HG02970 (cell line): ENCODE results near the gene GLYATL1.

ENCODE experiments used
- ATAC-seq: cut with Tn5 transposase; IDR thresholded peaks from one replicate; pipeline ENCODE4 v1.9.1; 2021; ENCODE audit warnings: mild to moderate bottlenecking, moderate library complexity, moderate number of reproducible peaks; ENCODE audit not compliant: unreplicated experiment, low FRiP score

GLYATL1 gene

GRCh38 chr11:58926251-58926650 is 13.0 kb upstream of the GLYATL1 start:
- no peak for ATAC-seq

GRCh38 chr11:58926695-58927094 is 12.6 kb upstream of the GLYATL1 start:
- no peak for ATAC-seq

GRCh38 chr11:58927393-58928106 is 11.7 kb upstream of the GLYATL1 start:
- no peak for ATAC-seq

- ATAC-seq, result no peak
Observed at GRCh38 chr11:58928107-58928499, 11.2 kb upstream of the GLYATL1 start.

GRCh38 chr11:58928691-58929090 is 10.6 kb upstream of the GLYATL1 start:
- ATAC-seq, result no peak

GRCh38 chr11:58930926-58931325 is 8.4 kb upstream of the GLYATL1 start:
- ATAC-seq, result no peak

GRCh38 chr11:58933661-58934060 is 5.6 kb upstream of the GLYATL1 start:
- no peak for ATAC-seq

GRCh38 chr11:58934945-58935513 is 4.3 kb upstream of the GLYATL1 start:
- ATAC-seq, result no peak

- no peak for ATAC-seq
Observed at GRCh38 chr11:58938398-58938797, 890 bp upstream of the GLYATL1 start.

- no peak for ATAC-seq
Observed at GRCh38 chr11:58940028-58940427, 740 bp downstream of the GLYATL1 start.

- no peak for ATAC-seq
Observed at GRCh38 chr11:58941838-58942237, 2.5 kb downstream of the GLYATL1 start.

GRCh38 chr11:58945663-58946062 is 6.4 kb downstream of the GLYATL1 start:
- no peak for ATAC-seq

- ATAC-seq, result no peak
Observed at GRCh38 chr11:58949184-58949583, 9.9 kb downstream of the GLYATL1 start.

GRCh38 chr11:58957922-58958321 is 18.6 kb downstream of the GLYATL1 start:
- no peak for ATAC-seq

GRCh38 chr11:58958500-58958899 is 19.2 kb downstream of the GLYATL1 start:
- ATAC-seq, result no peak

- ATAC-seq, result no peak
Observed at GRCh38 chr11:58963551-58964104, 24.3 kb downstream of the GLYATL1 start.

GRCh38 chr11:58965246-58965985 is 26.1 kb downstream of the GLYATL1 start:
- no peak for ATAC-seq

- ATAC-seq, result no peak
Observed at GRCh38 chr11:58968251-58968711, 29.0 kb downstream of the GLYATL1 start.

GRCh38 chr11:58977470-58977869 is 38.2 kb downstream of the GLYATL1 start:
- ATAC-seq, result no peak

GRCh38 chr11:58979222-58979621 is 39.9 kb downstream of the GLYATL1 start:
- no peak for ATAC-seq

- no peak for ATAC-seq
Observed at GRCh38 chr11:58980159-58980843, 41.0 kb downstream of the GLYATL1 start.
